ENCODE results near the gene C10orf67.
"Not testable (repeated sequence)": the region's sequence is repeated elsewhere in the genome, so short reads cannot be mapped to it uniquely, and the experiment has no call there.

Gene C10orf67

GRCh38 chr10:23344241-23344841 lies at the start of gene C10orf67:
Gene C10orf67, minus strand, starts transcription at chr10:23344797. Its CDS starts 23 bp downstream, at chr10:23344774.
- peak; percentile 35 for DNase-seq

GRCh38 chr10:23391821-23392220 lies 47.2 kb upstream of the C10orf67 start:
- no peak for DNase-seq

DNA sequence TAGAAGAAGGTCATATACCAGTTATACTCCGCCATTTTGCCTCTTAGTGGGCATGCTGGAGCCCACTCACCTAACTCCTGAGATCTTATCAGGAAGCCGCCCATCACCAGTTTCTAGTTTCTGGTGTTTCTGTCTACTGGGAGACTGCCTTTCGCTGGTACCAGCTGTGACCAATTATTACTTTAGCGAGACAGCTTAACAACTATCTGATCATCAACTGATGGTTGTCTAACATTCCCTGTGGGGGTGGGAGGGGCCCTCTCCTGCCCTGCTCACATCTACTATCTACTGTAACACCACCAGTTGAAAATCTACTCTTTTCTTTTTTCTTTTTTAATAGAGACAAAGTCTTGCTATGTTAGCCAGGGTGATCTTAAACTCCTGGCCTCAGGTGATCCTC lies 46.2 kb upstream of the C10orf67 start:
- DNase-seq, result no peak

DNA sequence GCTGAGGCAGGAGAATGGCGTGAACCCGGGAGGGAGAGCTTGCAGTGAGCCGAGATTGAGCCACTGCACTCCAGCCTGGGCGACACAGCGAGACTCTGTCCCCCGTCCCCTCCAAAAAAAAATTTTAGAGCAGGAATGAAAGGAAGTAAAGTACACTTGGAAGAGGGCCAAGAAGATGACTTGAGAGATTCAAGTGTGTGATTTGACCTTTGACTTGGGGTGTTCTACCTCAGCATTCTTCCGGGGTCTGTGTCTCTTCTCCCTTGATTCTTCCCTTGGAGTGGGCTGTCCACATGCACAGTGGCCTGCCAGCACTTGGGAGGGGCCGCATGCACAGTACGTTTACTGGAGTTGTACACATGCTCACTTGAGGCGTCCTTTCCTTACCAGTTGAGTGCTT lies 45.8 kb upstream of the C10orf67 start:
- DNase-seq, result not testable (repeated sequence)

DNA sequence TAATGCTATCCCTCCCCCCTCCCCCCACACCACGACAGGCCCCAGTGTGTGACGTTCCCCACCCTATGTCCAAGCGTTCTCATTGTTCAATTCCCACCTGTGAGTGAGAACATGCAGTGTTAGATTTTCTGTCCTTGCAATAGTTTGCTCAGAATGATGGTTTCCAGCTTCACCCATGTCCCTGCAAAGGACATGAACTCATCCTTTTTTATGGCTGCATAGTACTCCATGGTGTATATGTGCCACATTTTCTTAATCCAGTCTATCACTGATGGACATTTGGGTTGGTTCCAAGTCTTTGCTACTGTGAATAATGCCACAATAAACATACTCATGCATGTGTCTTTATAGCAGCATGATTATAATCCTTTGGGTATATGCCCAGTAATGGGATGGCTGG lies 42.9 kb upstream of the C10orf67 start:
- not testable (repeated sequence) for DNase-seq

GRCh38 chr10:23386052-23386451 lies 41.5 kb upstream of the C10orf67 start:
- DNase-seq, result no peak

GRCh38 chr10:23384364-23384763 lies 39.8 kb upstream of the C10orf67 start:
- DNase-seq, result no peak

GRCh38 chr10:23383637-23384036 lies 39.0 kb upstream of the C10orf67 start:
- DNase-seq, result no peak

DNA sequence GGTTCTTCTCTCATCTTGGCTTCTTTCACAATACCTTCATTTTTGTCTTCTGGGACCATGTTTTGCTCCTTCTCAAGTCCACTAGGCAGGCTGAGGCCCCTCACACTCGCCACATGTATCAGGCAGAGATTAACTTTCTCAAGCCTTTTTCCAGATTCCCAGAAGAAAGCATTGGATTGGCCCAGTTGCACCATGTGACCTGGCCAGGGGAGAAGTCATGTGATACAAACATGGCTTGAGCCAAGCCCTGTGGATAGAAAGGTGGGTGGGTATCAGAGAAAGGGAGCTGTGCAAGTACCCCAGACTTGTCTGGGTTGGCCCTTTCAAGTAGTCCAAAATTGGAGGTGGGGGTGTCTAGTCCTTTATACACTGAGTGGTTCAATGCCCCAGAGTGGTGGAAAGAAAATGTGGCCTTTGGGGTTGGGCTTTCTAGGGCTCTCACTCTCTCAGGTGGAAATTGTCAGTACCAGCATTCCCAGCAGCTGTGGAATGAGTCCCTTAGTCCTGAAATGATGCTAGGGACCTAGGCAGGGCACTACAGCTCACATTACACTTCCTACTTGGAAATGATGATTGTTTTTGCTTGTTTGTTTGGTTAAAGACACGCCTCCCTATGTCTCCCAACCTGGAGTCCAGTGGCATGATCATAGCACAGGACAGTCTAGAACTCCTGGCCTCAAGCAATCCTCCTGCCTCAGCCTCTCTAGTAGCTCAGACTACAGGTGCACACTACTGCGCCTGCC lies 36.9 kb upstream of the C10orf67 start:
- DNase-seq, result no peak

GRCh38 chr10:23379686-23380085 lies 35.1 kb upstream of the C10orf67 start:
- DNase-seq, result no peak

DNA sequence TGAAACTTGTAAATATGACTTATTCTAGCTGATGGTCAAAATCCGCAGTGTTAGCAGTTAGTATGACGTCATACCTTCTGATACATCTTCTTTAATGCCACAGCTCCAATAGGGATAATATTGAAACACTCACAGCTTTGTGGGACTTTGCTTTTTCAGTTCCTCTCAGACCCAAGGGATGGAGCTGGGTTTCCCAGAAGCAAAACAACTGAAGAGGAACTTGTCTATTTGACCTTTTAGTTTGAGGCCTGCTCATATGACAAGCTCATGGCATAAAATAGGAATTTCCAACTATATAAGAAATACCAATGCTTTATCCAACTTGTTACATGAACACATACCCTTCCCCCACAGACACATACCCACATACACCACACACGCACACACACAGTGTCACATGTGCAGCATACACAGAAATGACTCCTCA lies 31.6 kb upstream of the C10orf67 start:
- DNase-seq, result no peak

GRCh38 chr10:23375366-23375765 lies 30.8 kb upstream of the C10orf67 start:
- no peak for DNase-seq

DNA sequence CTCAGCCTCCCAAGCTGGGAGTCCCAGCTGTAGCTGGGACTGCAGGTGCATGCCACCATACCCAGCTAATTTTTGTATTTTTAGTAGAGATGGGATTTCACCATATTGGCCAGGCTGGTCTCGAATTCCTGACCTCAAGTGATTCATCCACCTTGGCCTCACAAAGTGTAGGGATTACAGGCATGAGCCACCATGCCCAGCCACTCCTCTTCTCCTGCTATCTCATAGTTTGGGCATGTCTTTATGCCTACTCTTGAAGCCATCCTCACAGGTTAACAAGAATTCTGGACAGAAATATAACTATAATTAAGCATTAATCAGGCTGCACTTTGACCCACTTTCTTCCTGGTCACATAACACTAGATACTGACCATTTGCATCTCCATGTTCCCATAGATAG lies 28.6 kb upstream of the C10orf67 start:
- no peak for DNase-seq

DNA sequence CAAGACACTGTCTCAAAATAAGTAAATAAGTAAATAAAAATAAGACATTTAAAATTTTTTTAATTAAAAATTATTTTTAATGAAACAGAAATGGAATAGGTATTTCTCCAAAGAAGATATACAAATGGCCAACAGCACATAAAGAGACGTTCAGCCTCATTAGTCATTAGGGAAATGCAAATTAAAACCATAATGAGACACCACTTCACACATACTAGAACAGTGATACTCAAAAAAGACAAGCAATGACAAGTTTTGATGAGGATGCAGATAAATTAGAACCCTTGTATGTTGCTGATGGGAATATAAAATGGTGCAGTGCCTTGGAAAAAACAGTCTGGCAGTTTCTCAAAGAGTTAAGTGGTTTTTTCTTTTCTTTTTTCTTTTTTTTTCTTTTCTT lies 26.5 kb upstream of the C10orf67 start:
- no peak for DNase-seq

DNA sequence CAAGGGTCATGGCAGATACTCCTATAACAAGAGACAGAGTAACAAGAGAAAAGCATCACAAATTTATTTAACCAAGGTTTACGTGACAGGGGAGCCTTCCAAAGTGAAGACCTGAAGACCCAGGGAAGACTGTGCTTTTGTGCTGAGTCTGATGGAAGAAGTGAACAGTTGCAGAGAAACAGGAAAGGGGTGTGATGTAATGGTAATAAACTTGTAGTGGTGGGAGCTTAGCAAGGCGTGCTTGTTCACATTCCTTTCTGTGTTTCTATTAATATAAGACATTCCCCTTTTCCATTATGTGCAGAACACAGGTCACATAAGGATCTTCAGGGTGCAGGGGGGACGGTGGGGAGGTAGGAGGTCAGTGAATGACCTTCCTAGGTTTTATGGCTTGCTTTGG lies 25.5 kb upstream of the C10orf67 start:
- DNase-seq, result no peak

GRCh38 chr10:23368816-23369640 lies 24.4 kb upstream of the C10orf67 start:
- no peak for DNase-seq

- no peak for DNase-seq
Observed at GRCh38 chr10:23367896-23368595, 23.4 kb upstream of the C10orf67 start.

- not testable (repeated sequence) for DNase-seq
Observed at GRCh38 chr10:23365417-23366030, 20.9 kb upstream of the C10orf67 start.

DNA sequence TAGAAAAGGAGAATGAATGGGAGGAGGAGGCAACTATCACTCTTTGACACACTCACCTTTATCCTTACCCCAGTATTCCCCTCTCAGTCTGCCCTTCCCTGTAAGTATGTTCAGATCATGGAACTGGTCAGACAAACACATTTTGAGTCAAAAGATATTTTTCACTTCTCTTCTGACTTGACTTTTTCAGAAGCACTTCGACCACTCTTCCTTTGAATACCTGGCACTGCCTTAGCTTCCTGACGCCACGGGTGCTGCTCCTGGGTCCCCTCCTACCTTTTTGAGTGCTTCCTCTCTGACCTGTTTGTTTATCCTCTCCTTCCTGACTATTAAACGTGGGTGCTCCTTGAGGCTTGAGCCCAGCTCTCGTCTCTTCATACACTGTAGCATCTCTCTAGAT lies 19.8 kb upstream of the C10orf67 start:
- DNase-seq, result no peak

DNA sequence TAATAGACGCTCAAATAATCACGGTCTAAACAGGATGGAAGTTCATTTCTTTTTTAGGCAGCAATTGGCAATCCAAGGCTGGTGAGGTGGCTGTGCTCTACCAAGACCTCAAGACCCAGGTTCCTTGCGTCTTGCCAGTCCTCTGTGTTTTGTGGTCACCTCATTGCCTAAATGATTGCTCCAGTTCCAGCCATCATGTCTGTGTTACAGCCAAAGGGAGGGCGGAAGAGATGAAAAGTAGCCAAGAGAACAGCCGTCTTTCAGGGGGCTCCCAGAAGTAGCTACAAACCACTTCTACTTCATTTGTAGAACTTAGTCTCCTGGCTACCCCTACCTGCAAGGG lies 19.2 kb upstream of the C10orf67 start:
- no peak for DNase-seq

GRCh38 chr10:23362879-23363792 lies 18.5 kb upstream of the C10orf67 start:
- peak; percentile 37 for DNase-seq
